ENCODE measurements around the gene CUL5.

Gene CUL5

DNA sequence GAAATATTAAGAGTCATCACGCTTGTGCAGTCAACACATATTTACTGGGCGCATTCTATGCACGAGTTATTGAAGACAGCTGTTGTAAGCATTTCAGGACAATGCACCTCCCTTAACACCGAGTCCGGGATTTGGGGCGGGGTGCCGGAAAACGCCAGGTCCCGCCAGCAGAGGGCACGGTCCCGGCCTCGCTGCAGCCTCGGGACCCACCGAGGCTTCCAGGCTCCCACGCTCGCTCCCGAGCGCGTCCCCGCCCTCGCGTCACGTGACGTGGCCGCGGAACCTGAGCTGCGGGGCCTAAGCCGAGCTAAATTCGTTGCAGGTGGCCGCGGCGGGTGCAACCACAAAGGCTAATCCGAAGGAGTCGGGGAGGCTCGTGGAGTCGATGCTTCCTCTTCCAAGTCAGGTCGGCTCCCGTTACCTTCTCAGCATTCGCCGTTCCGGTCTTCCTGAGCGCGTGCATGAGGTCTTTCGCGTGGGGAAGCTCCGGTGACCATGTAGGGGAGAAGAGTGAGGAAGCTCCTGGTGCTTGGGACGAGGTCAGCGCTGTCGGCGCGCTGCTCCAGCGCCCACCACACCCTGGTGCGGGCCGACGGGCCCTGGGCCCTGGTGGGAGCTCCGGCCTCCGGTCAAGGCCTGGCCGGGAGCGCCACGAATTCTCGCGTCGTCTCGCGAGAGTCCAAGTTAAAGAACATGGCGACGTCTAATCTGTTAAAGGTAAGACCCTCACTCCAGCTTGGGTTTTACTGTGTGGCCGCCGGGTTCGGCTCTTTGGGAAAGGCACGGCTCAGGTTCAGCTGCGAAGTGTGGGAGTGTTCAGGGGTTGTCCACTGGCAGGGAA, at the start of gene CUL5:
CUL5 (plus strand) TSS at position 243 of the 841 bp plus-strand sequence; CDS start at position 694, 451 bp downstream.
- DNase-seq (ENCODE audit: low read depth): peak; percentile 77

GRCh38 chr11:107961480-107961879, 47.2 kb upstream of the CUL5 start:
- DNase-seq (ENCODE audit: low read depth): no peak

GRCh38 chr11:107962181-107962580, 46.5 kb upstream of the CUL5 start:
- no peak for DNase-seq (ENCODE audit: low read depth)

DNA sequence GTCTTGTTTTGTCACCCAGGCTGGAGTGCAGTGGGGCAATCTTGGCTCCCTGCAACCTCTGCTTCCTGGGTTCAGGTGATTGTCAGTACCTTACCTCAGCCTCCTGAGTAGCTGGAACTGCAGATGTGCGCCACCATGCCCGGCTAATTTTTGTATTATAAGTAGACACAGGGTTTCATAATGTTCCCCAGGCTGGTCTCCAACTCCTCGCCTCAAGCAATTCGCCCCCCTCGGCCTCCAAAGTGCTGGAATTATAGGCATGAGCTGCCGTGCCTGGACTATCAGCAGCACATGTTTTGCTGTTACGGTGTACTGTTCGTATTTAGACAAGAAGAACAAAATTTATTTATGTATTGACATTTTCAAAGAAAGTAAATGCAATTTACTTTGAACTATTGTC, 45.6 kb upstream of the CUL5 start:
- no peak for DNase-seq (ENCODE audit: low read depth)

DNA sequence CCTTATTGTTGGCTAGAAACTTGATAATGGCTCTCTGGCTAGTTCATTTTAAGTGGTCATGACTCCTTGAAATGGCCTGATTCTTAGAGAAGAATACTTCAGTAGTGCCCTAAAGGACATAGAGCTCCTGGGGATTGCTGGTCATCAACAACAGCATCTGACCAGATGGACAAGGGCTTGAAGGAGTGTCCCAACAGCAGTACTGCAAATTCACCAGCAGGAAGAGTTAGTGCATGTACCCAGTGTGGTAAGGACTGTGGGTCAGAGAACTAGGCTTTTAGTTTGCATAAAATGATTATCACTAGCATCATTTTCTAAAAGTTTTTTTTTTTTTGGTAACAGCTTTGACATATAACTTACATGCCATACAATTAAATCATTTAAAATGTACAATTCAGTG, 39.5 kb upstream of the CUL5 start:
- DNase-seq (ENCODE audit: low read depth): no peak

DNA sequence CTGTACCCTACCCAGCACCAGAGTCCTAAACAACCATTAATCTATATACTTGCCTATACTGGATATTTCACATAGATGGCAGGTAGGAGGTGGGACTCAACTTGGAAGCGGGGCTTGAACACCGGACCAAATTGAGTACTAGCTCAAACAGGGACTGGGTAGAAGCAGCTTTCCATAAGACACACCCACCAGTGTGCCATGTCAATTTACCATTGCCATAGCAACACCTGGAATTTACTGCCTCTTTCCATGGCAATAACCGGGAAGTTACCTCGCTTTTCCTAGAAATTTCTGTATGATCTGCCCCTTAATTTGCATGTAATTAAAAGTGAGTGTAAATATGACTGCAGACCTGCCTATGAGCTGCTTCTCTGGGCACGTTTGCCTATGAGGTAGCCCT, 38.6 kb upstream of the CUL5 start:
- no peak for DNase-seq (ENCODE audit: low read depth)

DNA sequence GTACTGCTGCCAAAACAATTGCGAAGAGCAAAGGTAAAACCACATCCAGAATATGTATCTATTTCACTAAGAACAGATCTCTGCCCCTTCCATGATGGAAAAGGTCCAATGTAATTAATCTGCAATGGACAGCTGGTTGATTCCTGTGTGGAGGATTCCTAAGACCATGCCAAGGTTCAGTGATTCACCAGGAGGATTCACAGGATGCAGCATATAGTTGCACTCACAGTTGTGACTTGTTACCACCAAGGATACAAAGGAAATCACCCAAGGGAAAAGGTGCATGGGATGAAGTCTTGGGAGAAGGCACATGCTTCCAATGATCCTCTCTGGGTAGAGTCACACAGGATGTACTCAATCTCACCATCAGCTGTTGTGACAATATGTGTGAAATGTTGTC, 35.1 kb upstream of the CUL5 start:
- DNase-seq (ENCODE audit: low read depth): no peak

GRCh38 chr11:107988397-107989158, 20.1 kb upstream of the CUL5 start:
- DNase-seq (ENCODE audit: low read depth): no peak

GRCh38 chr11:107991868-107992414, 16.8 kb upstream of the CUL5 start:
- DNase-seq (ENCODE audit: low read depth): no peak

- no peak for DNase-seq (ENCODE audit: low read depth)
Observed at GRCh38 chr11:107996006-107996776, 12.5 kb upstream of the CUL5 start.

GRCh38 chr11:107998761-107999160, 9.9 kb upstream of the CUL5 start:
- DNase-seq (ENCODE audit: low read depth): no peak

DNA sequence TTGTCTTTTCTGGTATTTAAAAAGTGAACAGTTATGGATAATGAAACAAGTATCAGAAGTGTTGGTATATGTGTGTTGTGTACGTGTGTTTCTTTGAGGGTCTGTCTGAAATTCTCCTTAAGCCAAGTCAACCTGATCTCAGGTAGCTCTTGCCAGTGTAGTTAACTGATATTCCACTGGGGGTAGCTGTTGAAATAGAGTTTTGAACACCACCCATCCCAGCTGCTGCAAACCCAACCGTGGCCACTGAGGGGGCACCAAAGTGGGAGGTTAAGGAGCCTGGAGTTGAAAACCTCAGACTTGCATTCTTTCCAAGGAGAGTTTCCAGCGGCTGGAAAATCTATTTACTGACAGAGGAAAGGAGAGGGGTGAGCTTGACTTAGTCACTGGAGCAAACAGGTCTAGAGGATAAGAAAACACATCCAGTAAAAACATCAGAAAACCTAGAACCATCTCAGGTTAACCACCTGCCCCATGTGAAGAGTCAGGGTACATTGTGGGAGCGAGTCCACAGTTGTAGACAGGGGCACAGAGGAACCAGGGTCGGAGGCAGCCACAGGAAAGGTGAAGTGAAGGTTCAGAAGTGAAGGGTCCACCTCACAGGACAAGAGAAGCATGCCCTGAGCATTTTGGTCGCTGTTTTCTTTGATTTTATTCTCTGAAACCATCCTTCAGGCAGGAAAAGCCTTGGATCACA, 8.8 kb upstream of the CUL5 start:
- no peak for DNase-seq (ENCODE audit: low read depth)

DNA sequence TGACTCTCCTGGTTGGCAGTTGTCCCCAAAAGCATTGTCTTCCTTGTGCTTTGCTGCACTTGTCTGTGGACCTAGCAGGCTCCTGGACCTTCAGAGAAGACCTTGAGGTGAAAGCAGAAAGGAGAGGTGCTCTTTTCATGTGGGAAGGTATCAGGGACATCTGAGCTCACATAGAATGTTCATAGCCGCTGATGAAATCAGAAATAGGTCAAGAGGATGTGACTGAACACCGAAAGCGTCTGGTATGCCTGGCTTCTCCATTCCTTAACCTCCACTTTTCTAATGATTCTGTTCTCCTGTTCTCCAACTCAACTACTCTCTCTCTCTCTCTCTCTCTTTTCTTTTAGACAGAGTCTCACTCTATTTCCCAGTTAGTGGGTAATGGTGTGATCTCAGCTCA, 6.2 kb upstream of the CUL5 start:
- DNase-seq (ENCODE audit: low read depth): no peak

GRCh38 chr11:108003623-108004022, 5.1 kb upstream of the CUL5 start:
- no peak for DNase-seq (ENCODE audit: low read depth)

- no peak for DNase-seq (ENCODE audit: low read depth)
Observed at GRCh38 chr11:108007819-108008218, 879 bp upstream of the CUL5 start.

DNA sequence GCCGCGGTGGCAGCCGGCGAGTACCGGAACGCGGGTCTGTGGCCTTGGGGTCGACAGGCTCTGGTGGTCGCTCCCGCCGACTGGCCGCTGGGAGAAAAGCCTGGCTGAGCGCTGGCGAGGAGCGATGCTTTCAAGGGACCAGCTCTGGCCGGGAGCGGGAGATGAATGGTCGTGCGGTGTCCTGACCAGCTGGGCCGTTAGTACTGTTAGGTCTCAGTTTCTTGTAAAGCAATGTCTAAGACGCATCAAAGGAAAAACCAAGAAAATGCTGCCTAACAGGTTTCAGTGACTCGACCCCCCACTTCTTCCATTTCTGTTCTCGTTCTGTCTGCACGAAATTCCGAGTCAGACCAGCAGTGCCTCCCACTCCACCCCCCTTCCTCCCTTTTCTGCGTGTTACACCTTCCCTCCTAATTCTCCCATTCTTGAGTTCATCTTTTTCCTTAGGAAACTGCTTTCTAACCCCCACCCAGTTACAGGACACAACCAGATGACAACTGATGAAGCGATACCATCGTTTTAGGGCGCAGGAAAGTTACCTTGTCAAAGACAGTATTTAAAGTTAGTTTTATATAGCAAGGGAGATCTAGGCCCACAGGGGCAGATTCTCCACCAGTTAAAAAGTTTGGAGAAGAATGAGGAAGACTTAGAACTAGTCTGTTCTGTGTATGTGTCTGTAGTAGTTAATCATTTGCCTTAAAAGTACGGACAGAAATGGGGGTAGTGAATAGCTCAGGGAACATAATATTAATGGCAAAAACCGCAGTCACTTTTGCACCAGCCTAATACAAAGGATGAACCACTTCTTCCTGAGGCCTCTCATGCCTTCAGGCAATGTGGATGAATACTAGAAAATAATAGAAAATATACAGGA, 1.0 kb downstream of the CUL5 start:
- no peak for DNase-seq (ENCODE audit: low read depth)

- no peak for DNase-seq (ENCODE audit: low read depth)
Observed at GRCh38 chr11:108012139-108012725, 3.5 kb downstream of the CUL5 start.

- no peak for DNase-seq (ENCODE audit: low read depth)
Observed at GRCh38 chr11:108016647-108017046, 7.9 kb downstream of the CUL5 start.

DNA sequence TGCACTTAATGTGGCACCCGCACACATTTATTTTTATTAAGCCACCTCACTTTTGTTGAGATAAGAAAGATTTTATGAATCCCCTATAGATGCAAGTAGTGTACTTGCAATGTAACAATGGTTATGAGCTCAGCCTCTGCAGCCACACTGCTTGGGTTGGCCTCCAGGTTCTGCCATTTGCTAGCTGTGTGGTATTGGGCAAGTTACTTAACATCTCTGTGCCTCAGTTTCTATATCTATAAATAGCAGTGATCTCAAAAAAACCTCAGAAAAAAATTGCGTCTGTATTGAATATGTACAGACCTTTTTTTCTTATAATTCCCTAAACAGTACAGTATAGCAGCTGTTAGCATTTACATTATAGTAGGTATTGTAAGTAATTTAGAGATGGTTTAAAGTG, 10.0 kb downstream of the CUL5 start:
- no peak for DNase-seq (ENCODE audit: low read depth)

- DNase-seq (ENCODE audit: low read depth): no peak
Observed at GRCh38 chr11:108019870-108020540, 11.3 kb downstream of the CUL5 start.

All from HS-5 (cell line).